GM18951 (cell line): Measurements from ENCODE around the gene FOXK1.

Experiments used
- POLR2A ChIP-seq: IDR thresholded peaks from 4 replicates; pipeline ENCODE4 v1.6.1; 2011; ENCODE audit warnings: mild to moderate bottlenecking; ENCODE audit not compliant: insufficient read length, insufficient read depth; ENCODE audit errors: extremely low read depth
- in situ Hi-C: fragments of 300-500 bp; cut with MboI; formaldehyde crosslinking; loops from one replicate; pipeline ENCODE4 v1.12.0; 2022; ENCODE audit warnings: low sequenced_read_pairs, mixed read lengths, inconsistent platforms; ENCODE audit not compliant: unreplicated experiment

The FOXK1 gene

GRCh38 chr7:4769761-4770160, 87.7 kb downstream of the FOXK1 start:
- no peak for TF ChIP-seq POLR2A
- in situ Hi-C loops, result no loop called here

- TF ChIP-seq POLR2A, result no peak
- in situ Hi-C loops, result no loop called here
Observed at GRCh38 chr7:4770886-4771285, 88.8 kb downstream of the FOXK1 start.

- in situ Hi-C loops, result no loop called here
- no peak for TF ChIP-seq POLR2A
Observed at GRCh38 chr7:4771737-4772136, 89.6 kb downstream of the FOXK1 start.

GRCh38 chr7:4772306-4772705, 90.2 kb downstream of the FOXK1 start:
- TF ChIP-seq POLR2A, result no peak
- in situ Hi-C loops, result no loop called here

GRCh38 chr7:4774007-4774406, 91.9 kb downstream of the FOXK1 start:
- no peak for TF ChIP-seq POLR2A
- in situ Hi-C loops, result no loop called here

DNA sequence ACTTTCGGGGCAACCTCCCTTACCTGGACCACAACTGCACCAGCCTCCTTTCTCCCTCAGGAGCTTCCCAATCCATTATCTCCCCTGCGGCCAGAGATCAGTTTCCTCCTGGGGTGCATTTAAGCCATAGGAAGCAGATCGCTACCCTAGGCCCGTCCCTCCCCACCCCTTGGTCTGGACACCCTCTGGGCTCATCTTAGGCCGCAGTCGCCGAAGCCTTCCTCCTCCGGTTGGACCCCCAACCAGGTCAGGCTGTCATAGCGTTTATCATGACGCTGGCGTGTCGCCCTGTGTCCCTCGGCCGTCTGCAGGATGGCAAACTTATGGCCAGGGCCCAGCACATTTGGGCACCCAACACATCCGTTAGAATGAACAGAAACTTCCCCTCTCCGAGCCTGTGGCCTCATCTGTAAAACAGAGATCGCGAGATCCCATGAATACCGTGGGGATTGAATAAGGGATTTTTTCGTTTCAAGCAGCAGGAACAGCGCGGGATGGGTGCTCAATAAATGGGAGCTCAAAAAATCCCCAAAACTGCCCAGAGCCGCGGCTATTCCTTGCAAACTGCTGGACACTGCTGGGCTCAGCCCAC, 92.7 kb downstream of the FOXK1 start:
- TF ChIP-seq POLR2A, result no peak
- in situ Hi-C loops, result no loop called here

DNA sequence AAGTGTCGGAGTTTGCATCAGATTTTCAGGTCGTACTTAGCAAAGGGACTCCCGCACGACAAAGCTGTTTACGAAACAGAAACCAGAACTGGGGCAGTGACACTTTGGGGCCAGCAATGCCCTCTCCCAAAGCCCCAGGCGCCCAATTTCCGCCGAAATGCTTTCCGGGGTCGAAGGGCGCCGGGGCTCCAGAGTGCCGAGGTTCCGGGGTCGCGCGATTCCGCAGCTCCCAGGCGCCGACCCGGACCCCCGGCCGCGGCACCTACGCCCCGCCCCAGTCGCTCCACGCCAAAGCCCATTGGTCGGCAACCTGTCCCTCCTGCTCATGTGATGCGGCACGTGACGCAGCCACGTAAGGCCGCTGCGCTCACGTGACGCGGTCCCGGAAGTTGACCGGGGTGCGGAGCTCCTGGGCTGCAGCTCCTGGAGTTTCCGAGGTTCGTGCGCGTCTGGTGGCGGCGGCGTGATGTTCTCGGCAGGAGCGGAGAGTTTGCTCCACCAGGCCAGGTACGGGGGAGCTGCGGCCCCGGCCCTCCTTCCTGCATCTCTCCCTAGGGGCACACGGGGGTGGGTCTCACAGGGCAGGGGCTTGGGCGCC, 93.3 kb downstream of the FOXK1 start, which contains the start of gene AP5Z1:
TSS of gene AP5Z1 (plus strand) at position 374 of the 598 bp plus-strand sequence. CDS start at position 467, 93 bp downstream.
- in situ Hi-C loops, result no loop called here
- TF ChIP-seq POLR2A, result peak; percentile 91

DNA sequence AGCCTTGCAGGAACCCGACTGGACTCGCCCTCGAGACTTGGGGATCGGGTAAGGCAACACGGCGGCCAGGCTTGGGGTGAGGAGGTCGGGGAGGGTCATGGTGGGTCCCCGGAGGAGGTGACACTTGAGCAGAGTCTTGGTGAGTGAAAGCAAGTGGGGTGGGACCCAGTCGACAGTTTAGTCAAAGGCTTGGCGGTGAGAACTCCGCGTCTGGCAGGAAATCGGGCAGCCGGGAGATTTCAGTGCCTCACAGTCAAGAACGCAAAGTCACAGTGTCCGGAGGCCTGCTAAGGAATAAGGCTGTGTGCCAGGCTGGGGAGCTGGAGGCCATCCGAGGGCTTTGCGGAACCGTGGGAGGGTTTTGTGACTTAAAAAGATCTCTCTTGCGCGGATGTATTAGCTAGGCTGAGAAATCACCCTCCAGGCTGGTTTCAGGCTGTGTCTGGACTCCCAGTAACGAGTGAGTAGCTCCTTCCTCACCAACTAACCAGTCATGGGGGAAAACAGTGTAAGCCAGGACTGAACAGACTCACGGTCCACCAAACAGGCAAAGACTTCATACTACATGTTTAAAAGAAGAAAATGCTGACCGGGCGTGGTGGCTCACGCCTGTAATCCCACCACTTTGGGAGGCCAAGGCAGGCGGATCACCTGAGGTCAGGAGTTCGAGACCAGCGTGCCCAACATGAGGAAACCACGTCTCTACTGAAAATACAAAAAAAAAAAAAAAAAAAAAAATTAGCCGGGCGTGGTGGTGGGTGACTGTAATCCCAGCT, 93.9 kb downstream of the FOXK1 start:
- in situ Hi-C loops, result no loop called here
- TF ChIP-seq POLR2A, result no peak

- in situ Hi-C loops, result no loop called here
- TF ChIP-seq POLR2A, result no peak
Observed at GRCh38 chr7:4779118-4779517, 97.0 kb downstream of the FOXK1 start.

GRCh38 chr7:4781366-4782069, 99.4 kb downstream of the FOXK1 start:
- TF ChIP-seq POLR2A, result no peak

GRCh38 chr7:4782333-4783291, 100.5 kb downstream of the FOXK1 start:
- in situ Hi-C loops, result no loop called here
- no peak for TF ChIP-seq POLR2A

More at GRCh38 chr7:4781366-4782069, 99.4 kb downstream of the FOXK1 start:
- in situ Hi-C loops, result no loop called here

DNA sequence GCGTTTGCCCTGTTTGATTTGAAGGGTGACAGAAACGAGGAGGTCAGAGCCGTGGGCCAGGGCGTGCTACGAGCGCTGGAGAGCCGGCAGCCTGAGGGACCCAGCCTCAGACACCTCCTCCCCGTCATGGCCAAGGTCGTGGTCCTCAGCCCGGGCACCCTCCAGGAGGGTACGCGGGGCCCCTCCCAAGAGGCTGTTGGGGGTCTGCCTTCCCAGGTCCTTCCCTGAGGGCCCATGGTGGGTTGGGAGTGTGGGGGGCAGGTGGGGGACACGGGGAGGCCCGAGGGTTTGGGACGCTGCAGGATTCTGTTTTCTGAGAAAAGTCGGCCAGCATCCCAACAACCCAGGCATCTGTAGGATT, 101.2 kb downstream of the FOXK1 start:
- TF ChIP-seq POLR2A, result no peak
- in situ Hi-C loops, result no loop called here
